Measurements from ENCODE around the gene FLCN.
"Not testable (repeated sequence)": the region's sequence is repeated elsewhere in the genome, so short reads cannot be mapped to it uniquely, and the experiment has no call there.

The FLCN gene

DNA sequence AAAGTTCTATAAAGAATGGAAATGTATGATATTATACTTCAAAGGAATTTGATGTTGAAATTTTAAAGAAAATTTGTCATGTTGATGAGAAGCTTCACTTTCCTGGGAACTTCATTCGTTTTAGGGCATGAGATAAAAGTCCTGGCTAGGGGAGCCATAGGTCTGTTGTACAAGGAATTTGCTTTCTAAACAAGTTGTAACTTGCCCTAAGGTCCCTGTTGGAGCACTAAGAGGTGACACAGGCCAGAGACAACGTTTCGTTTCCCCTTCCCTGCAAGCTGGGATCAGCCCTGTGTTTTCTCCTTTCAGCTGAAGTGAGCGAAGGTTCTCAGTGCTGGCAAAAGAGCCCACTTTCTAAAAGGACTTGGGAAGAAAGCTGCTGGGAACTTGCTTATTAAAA lies 47.4 kb downstream of the FLCN start:
- Histone ChIP-seq H3K4me1 (ENCODE audit: insufficient read depth, low read length) (peaks cover 5% of the 10 kb centered on the region; the same call in 1 of the 2 replicates), H3K4me3 (ENCODE audit: low read length) (no peak overlapping the region), H3K9me3 (ENCODE audit: insufficient read depth, low read depth, low read length) (no peaks in the 10 kb centered on the region), H3K27me3 (ENCODE audit: insufficient read depth, low read length) (no peaks in the 10 kb centered on the region), H3K36me3 (ENCODE audit: insufficient read depth, low read depth, low read length) (0 out of 2 replicates have a peak, but pooled peaks cover under 1% of the 10 kb centered on the region), H3K9ac (ENCODE audit: low read depth, low read length) (no peak overlapping the region), H3K27ac (ENCODE audit: low read length) (no peak overlapping the region)

DNA sequence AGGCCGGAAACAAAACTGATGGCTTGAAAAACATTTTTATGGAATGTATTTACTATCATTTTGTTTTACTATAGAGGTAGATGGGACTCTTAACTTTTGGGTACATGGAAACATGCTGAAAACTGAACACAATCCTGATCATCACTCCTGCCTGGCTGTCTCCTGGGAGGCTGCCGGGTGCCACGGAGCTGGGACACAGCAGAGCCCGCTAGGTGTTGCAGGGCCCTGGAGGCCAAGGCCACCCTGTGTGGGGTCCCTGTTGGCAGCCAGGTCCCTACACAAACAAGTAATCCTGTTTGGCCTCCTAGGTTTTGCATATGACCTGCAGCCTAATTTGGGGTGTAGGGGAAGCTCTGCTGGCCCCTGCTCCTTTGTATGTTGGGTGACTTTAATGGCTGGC lies 48.4 kb downstream of the FLCN start:
- Histone ChIP-seq H3K27me3 (ENCODE audit: insufficient read depth, low read length) (no peaks in the 10 kb centered on the region), H3K27ac (ENCODE audit: low read length) (no peak overlapping the region), H3K9me3 (ENCODE audit: insufficient read depth, low read depth, low read length) (no peaks in the 10 kb centered on the region), H3K9ac (ENCODE audit: low read depth, low read length) (no peak overlapping the region), H3K36me3 (ENCODE audit: insufficient read depth, low read depth, low read length) (peaks cover 9% of the 10 kb centered on the region; the same call in 1 of the 2 replicates), H3K4me3 (ENCODE audit: low read length) (no peak overlapping the region), H3K4me1 (ENCODE audit: insufficient read depth, low read length) (peaks cover 5% of the 10 kb centered on the region; the same call in 1 of the 2 replicates)

DNA sequence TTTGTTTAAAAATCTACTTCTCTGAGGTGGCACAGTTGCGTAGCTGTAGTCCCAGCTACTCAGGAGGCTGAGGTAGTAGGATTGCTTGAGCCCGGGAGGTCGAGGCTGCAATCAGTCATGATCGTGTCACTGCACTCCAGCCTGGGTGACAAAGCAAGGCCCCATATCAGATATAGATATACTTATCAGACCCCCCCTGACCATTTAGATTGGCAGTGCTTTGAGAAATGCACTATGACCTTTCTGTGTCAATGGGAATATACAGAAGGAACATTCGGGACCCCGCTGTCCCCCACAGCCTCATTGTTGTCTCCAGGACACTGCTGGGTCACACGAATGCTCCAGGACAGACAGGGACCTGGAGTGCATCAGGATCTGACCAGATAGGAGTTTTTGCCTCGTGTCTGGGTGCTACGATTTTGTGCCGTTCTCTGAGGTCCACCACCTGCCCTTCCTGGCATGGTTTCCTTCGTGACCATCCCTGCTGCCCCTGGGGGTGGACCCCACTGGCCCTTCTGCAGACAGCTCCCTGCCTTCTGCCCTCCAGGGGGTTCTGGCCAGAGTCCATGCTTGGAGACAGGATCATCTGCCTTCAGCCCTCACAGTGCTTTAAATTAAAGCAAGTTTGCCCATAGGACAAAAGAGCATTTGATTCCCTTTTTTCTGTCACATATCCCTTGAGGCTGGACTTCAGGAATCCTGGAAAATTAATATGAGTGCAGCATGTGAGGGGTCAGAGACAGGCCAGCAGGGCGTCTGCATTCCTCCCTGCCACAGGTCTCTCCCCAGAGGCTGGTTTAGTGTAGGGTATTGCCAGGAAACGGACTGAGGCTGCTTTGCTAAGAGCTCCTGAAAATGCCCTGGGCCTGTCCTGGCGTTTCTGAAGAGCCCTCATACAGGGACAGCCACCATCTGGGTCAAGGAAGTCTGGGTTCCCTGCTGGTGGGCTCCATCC lies 50.1 kb downstream of the FLCN start:
- Histone ChIP-seq H3K27ac (ENCODE audit: low read length) (no peak overlapping the region), H3K36me3 (ENCODE audit: insufficient read depth, low read depth, low read length) (peaks cover 22% of the 10 kb centered on the region; the same call in 1 of the 2 replicates)

GRCh38 chr17:17186051-17186450 lies 50.9 kb downstream of the FLCN start:
- peaks cover 28% of the 10 kb centered on the region for H3K36me3 ChIP-seq (ENCODE audit: insufficient read depth, low read depth, low read length)
- H3K27me3 ChIP-seq (ENCODE audit: insufficient read depth, low read length) = no peaks in the 10 kb centered on the region
- H3K27ac ChIP-seq (ENCODE audit: low read length) = no peak overlapping the region
- H3K4me3 ChIP-seq (ENCODE audit: low read length) = no peak overlapping the region
- no peaks in the 10 kb centered on the region; the same call in 1 of the 2 replicates for H3K4me1 ChIP-seq (ENCODE audit: insufficient read depth, low read length)
- H3K9me3 ChIP-seq (ENCODE audit: insufficient read depth, low read depth, low read length) = no peaks in the 10 kb centered on the region
- no peak overlapping the region for H3K9ac ChIP-seq (ENCODE audit: low read depth, low read length)

More for the DNA sequence above, 50.1 kb downstream of the FLCN start:
- Histone ChIP-seq H3K4me1 (ENCODE audit: insufficient read depth, low read length) (peaks cover 2% of the 10 kb centered on the region; the same call in 1 of the 2 replicates), H3K9ac (ENCODE audit: low read depth, low read length) (no peak overlapping the region), H3K9me3 (ENCODE audit: insufficient read depth, low read depth, low read length) (no peaks in the 10 kb centered on the region), H3K27me3 (ENCODE audit: insufficient read depth, low read length) (no peaks in the 10 kb centered on the region), H3K4me3 (ENCODE audit: low read length) (no peak overlapping the region)

- not testable (repeated sequence) for H3K9ac ChIP-seq (ENCODE audit: low read depth, low read length); H3K4me3 ChIP-seq (ENCODE audit: low read length); H3K4me1 ChIP-seq (ENCODE audit: insufficient read depth, low read length); H3K9me3 ChIP-seq (ENCODE audit: insufficient read depth, low read depth, low read length); H3K27ac ChIP-seq (ENCODE audit: low read length); H3K27me3 ChIP-seq (ENCODE audit: insufficient read depth, low read length)
- peaks cover 37% of the 10 kb centered on the region for H3K36me3 ChIP-seq (ENCODE audit: insufficient read depth, low read depth, low read length)
These were observed 51.8 kb downstream of the FLCN start for GRCh38 chr17:17184985-17185757.

DNA sequence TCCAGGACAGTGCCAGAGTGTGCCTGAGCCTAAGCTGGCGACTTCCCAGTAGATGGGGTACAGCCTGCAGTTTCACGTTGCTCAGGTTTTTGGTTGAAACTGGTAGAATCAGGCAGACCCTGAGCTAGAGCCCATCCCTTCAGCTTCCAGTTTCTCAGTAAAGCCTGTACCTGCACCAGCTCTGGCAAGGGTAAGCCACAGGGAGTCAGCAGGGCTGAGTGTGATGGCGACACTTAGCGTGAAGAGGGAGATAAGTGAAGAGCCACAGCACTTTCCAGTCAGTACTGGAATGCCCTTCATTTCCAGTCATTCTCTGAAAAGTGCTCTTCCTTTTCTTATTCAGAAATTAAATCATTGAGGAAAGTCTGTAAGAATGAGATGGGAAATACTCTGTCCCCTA lies 53.2 kb downstream of the FLCN start:
- Histone ChIP-seq H3K4me1 (ENCODE audit: insufficient read depth, low read length) (no peaks in the 10 kb centered on the region), H3K4me3 (ENCODE audit: low read length) (no peak overlapping the region), H3K9ac (ENCODE audit: low read depth, low read length) (no peak overlapping the region), H3K36me3 (ENCODE audit: insufficient read depth, low read depth, low read length) (peaks cover 46% of the 10 kb centered on the region), H3K9me3 (ENCODE audit: insufficient read depth, low read depth, low read length) (no peaks in the 10 kb centered on the region), H3K27ac (ENCODE audit: low read length) (no peak overlapping the region), H3K27me3 (ENCODE audit: insufficient read depth, low read length) (no peaks in the 10 kb centered on the region)

GRCh38 chr17:17182598-17183136 lies 54.3 kb downstream of the FLCN start:
- H3K36me3 ChIP-seq (ENCODE audit: insufficient read depth, low read depth, low read length) = peaks cover 55% of the 10 kb centered on the region
- H3K27me3 ChIP-seq (ENCODE audit: insufficient read depth, low read length) = no peaks in the 10 kb centered on the region
- no peaks in the 10 kb centered on the region for H3K4me1 ChIP-seq (ENCODE audit: insufficient read depth, low read length)
- no peak overlapping the region for H3K27ac ChIP-seq (ENCODE audit: low read length)
- no peaks in the 10 kb centered on the region for H3K9me3 ChIP-seq (ENCODE audit: insufficient read depth, low read depth, low read length)
- no peak overlapping the region for H3K4me3 ChIP-seq (ENCODE audit: low read length)
- H3K9ac ChIP-seq (ENCODE audit: low read depth, low read length) = no peak overlapping the region

DNA sequence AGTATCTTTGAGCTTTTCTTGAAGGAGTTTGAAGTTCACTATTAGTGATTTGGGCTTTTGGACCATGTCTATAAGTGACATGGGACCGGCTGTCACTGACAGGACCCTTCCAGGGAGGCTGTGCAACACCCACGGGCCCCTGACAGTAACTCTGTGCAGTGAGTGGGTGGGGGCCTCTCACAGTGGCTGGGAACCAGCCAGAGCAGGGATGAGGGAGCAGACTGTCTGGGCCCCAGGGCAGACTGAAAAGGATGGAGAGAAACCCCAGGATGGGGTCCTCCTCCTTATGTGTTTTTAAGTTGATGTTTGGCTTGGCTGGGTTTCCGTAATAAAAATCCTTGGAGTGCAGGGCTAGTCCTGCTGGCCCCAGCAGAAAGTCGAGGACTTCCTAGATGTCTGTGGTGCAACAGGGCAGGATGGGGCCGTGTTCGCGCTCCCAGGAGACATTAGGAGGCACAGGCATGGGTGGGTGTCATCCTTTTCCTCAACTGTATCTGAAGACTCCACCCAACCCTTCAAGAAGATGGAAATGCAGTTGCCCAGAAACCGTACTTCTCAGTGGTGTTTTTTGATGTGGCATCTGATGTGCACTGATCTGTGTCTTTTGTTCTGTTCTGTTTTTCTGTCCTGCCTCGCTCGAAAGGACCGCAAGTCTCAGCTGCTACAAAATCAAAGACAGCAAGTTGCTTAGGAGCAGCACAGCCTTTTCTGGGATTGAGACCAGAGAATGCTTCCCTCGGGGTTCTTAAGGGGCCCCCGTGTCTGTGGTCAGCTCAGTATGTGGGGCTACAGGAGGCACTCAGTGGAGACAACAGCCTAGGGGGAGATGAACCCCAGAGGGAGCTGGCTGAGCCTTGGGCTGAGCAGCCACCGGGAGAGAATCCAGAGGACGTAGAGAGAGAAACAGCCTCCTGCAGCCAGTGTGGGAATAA lies 55.0 kb downstream of the FLCN start:
- H3K4me3 ChIP-seq (ENCODE audit: low read length) = no peak overlapping the region
- no peak overlapping the region for H3K9ac ChIP-seq (ENCODE audit: low read depth, low read length)
- peaks cover 62% of the 10 kb centered on the region for H3K36me3 ChIP-seq (ENCODE audit: insufficient read depth, low read depth, low read length)
- no peak overlapping the region for H3K27ac ChIP-seq (ENCODE audit: low read length)
- no peaks in the 10 kb centered on the region for H3K27me3 ChIP-seq (ENCODE audit: insufficient read depth, low read length)
- no peaks in the 10 kb centered on the region for H3K4me1 ChIP-seq (ENCODE audit: insufficient read depth, low read length)
- no peaks in the 10 kb centered on the region for H3K9me3 ChIP-seq (ENCODE audit: insufficient read depth, low read depth, low read length)

DNA sequence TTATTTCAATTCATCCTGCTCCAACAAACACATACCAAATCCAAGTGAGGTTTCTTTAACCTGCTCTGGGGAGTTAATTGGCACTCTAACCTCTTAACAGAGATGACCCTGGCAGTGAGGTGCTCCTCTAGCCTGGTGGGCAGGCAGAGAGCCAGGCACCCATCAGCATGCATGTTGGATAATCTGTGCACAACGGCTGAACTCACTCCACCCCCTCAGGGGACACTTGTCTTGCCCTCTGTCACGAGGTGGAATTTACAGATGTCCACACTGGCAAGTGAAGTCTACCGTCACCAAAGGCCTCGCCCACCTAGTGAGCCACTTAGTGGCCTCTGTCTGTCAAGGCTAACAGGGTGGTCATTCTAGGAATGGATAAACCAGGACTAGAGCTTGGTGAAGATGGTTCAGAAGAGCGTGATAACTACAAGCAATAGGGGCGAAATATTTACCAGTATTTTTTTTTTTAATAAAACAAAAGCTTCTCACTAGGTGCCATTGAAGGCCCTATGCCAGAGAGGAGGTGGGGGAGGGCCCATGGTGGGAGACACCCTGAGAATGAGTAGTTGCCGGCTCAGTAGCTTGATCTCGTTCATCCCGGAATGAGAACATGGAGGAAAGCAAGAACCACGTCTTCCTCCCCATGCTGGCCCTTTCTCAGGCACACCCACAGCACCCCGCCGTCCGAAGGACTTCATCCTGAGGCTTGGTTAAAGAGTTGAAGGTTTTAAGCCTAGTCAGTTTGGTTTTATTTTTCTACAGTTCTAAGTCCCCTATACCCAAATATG lies 56.0 kb downstream of the FLCN start:
- Histone ChIP-seq H3K36me3 (ENCODE audit: insufficient read depth, low read depth, low read length) (peaks cover 72% of the 10 kb centered on the region), H3K4me3 (ENCODE audit: low read length) (no peak overlapping the region), H3K9me3 (ENCODE audit: insufficient read depth, low read depth, low read length) (no peaks in the 10 kb centered on the region), H3K27ac (ENCODE audit: low read length) (no peak overlapping the region), H3K9ac (ENCODE audit: low read depth, low read length) (no peak overlapping the region), H3K4me1 (ENCODE audit: insufficient read depth, low read length) (no peaks in the 10 kb centered on the region), H3K27me3 (ENCODE audit: insufficient read depth, low read length) (no peaks in the 10 kb centered on the region)

DNA sequence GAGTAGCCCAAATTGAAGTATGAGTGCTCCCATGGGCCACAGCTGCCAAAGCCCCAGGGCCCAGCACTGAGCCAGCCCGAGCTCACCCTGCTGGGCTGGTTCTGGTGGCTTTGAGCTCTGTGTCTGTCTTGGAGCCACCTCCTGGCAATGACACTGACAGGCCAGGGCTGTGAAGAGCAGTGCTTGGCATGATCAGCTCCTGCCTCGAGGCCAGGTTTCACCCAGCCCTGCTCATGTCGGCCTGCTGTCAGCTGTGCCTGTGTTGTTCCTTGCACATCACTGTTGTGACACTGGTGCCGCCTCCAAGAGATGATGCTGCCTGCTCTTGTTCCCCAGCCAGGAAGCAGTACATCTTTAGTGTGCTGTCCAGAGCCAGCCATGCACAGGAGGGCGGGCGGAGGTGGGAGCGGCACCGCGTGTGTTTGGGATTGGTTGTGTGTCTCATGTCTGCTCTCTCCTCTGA lies 56.8 kb downstream of the FLCN start:
- Histone ChIP-seq H3K4me1 (ENCODE audit: insufficient read depth, low read length) (no peaks in the 10 kb centered on the region), H3K9ac (ENCODE audit: low read depth, low read length) (no peak overlapping the region), H3K27ac (ENCODE audit: low read length) (no peak overlapping the region), H3K9me3 (ENCODE audit: insufficient read depth, low read depth, low read length) (no peaks in the 10 kb centered on the region), H3K4me3 (ENCODE audit: low read length) (no peak overlapping the region), H3K36me3 (ENCODE audit: insufficient read depth, low read depth, low read length) (peaks cover 80% of the 10 kb centered on the region), H3K27me3 (ENCODE audit: insufficient read depth, low read length) (no peaks in the 10 kb centered on the region)

All from iPS-20b (cell line).